GM23248 (cell line): ENCODE data around the gene ARMH4.

Experiments used
- EZH2 ChIP-seq: fragments of 200-600 bp; sonication (generic); IDR thresholded peaks from 2 replicates; pipeline ENCODE4 v1.6.1; 2018; ENCODE audit warnings: antibody characterized with exemption, mild to moderate bottlenecking; ENCODE audit not compliant: insufficient read depth, poor library complexity, severe bottlenecking
- EZH2phosphoT487 ChIP-seq: fragments of 200-600 bp; sonication (generic); IDR thresholded peaks from 2 replicates; pipeline ENCODE4 v1.6.1; 2018; ENCODE audit warnings: antibody characterized with exemption, moderate library complexity, mild to moderate bottlenecking, low read depth; ENCODE audit not compliant: insufficient read depth

- TF ChIP-seq EZH2phosphoT487 (no peak), EZH2 (no peak)
Measured at GRCh38 chr14:58138031-58138713, 13.8 kb downstream of the ARMH4 start.
